ENCODE results near the gene RPH3AL.
"Not testable (repeated sequence)": the region's sequence is repeated elsewhere in the genome, so short reads cannot be mapped to it uniquely, and the experiment has no call there.

Gene RPH3AL

GRCh38 chr17:278055-278675 is 74.4 kb downstream of the RPH3AL start:
- H3K4me3 ChIP-seq (ENCODE audit: low read depth, low read length), result no peak overlapping the region
- in situ Hi-C loops (cut with HindIII; ENCODE audit: low sequenced_read_pairs), result no loop called here
- DNase-seq (ENCODE audit: low read depth, low spot score), result no peak
- TF ChIP-seq, protein P1, sequence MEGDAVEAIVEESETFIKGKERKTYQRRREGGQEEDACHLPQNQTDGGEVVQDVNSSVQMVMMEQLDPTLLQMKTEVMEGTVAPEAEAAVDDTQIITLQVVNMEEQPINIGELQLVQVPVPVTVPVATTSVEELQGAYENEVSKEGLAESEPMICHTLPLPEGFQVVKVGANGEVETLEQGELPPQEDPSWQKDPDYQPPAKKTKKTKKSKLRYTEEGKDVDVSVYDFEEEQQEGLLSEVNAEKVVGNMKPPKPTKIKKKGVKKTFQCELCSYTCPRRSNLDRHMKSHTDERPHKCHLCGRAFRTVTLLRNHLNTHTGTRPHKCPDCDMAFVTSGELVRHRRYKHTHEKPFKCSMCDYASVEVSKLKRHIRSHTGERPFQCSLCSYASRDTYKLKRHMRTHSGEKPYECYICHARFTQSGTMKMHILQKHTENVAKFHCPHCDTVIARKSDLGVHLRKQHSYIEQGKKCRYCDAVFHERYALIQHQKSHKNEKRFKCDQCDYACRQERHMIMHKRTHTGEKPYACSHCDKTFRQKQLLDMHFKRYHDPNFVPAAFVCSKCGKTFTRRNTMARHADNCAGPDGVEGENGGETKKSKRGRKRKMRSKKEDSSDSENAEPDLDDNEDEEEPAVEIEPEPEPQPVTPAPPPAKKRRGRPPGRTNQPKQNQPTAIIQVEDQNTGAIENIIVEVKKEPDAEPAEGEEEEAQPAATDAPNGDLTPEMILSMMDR (IDR thresholded peaks at IDR 0.05; ENCODE audit: low read depth, low read length), result no peak

DNA sequence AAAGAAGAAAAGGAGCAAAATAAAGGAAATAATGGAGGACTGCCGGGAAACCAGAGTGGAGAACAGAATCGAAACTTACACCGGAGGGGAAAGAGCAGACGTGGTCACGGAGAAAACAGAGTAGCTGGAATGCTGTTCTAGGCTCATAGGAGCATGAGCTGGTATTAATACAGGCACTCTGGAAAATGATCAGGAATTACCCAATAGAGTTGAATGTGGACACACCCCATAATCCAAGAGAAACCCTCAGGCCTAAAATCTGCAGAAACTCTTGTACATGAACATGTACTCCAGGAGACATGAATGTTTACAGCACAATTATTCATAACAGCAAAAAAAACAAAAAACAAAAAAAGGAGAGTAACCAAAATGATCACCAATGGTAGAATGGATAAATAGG is 77.7 kb downstream of the RPH3AL start:
- no peak overlapping the region for H3K4me3 ChIP-seq (ENCODE audit: low read depth, low read length)
- no peak for DNase-seq (ENCODE audit: low read depth, low spot score)
- TF ChIP-seq, protein P1 (IDR thresholded peaks at IDR 0.05; ENCODE audit: low read depth, low read length), result no peak
- in situ Hi-C loops (cut with HindIII; ENCODE audit: low sequenced_read_pairs), result no loop called here

DNA sequence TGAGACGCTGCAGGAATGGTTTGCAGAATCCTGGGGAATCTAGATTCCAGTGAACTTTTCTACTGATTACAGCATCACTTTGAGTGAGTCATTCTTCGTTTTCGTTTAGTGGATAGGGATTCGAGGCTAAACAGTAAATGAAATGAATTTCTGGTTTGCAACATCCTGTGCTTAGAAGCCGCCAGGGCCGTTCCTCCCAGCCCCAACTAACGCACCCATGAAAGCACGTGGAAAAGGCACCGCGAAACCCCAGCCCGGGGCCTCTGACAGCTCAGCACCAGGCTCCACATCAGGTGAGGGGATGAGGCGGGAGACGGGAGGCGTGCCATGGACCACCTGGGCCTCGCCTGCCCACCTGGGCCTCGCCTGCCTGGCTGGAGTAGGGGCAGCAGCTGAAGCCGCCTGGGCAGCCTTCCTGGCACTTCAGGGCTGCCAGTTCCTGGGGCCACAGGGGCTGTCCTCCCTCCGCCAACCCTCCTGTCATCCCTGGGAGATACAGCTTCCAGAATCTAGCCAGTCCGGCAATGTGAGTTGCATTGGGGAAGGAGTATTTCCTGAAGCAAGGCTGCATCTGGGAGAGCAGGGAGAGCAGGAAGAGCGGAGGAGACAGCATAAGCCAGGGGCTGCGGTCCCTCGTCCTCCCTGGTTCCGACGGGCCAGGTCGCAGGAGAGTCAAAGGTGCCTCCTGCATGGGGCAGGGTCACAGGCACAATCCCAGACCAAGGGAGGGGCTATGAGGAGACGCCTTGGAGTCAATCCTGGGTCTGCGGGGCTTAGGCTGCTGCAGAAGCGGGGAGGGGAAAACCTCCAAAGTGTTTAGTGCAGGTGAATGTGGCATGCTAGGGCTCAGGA is 78.4 kb downstream of the RPH3AL start:
- in situ Hi-C loops (cut with HindIII; ENCODE audit: low sequenced_read_pairs), result no loop called here
- DNase-seq (ENCODE audit: low read depth, low spot score), result no peak
- TF ChIP-seq, protein P1 (IDR thresholded peaks at IDR 0.05; ENCODE audit: low read depth, low read length), result no peak
- H3K4me3 ChIP-seq (ENCODE audit: low read depth, low read length), result no peak overlapping the region

DNA sequence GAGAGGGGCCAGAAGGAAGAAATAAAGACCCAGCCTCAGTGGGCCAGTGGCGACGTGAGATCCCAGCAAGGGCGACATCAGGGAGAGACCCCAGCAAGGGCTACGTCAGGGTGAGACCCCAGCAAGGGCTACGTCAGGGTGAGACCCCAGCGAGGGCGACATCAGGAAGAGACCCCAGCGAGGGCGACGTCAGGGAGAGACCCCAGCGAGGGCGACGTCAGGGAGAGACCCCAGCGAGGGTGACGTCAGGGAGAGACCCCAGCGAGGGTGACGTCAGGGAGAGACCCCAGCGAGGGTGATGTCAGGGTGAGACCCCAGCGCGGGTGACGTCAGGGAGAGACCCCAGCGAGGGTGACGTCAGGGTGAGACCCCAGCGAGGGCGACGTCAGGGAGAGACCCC is 79.8 kb downstream of the RPH3AL start:
- H3K4me3 ChIP-seq (ENCODE audit: low read depth, low read length); in situ Hi-C loops (cut with HindIII; ENCODE audit: low sequenced_read_pairs); DNase-seq (ENCODE audit: low read depth, low spot score): not testable (repeated sequence)

GRCh38 chr17:271928-272623 is 80.5 kb downstream of the RPH3AL start:
- in situ Hi-C loops (cut with HindIII; ENCODE audit: low sequenced_read_pairs); DNase-seq (ENCODE audit: low read depth, low spot score); H3K4me3 ChIP-seq (ENCODE audit: low read depth, low read length): not testable (repeated sequence)

DNA sequence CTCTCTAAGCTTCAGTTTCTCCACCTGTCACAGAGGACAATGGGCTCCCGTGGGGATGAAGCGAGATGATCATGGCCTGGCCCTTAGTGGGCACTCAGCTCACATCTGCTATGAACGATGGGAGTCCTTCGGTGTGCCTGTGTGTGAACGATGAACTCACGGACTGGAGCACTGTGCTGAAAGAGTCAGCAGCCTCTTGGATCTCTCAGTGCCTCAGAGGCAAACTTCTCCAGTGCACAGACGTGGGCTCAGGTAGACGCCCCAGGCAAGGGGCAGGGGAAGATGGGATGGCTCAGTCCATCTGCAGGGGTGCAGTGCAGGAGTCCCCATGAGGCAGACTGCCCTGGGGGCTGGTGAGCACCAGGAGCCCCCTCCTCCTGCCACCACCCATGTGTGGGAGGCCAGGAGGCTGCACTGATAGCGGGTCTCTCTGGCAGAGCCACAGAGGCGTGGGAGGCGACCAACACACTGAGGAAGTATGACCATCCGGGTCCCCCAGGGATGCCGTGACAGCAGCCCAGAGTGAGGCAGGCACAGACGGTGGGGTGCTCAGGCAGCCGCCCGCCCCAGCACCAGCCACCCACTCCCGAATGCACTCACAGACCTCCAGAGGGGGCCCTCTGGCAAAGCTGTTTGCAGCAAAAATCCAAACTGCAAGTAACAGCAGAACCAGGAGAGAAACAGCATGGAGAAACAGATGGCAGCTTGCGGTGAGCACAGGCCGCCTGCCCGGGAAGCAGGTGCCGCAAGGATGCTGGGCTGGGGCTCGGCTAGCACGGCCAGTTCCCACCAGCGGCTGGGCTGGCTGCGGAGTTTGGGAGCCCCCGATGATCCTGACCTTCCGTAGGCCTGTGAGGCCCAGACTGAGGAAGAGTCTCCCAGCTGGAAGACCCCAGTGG is 82.7 kb downstream of the RPH3AL start:
- in situ Hi-C loops (cut with HindIII; ENCODE audit: low sequenced_read_pairs), result no loop called here
- H3K4me3 ChIP-seq (ENCODE audit: low read depth, low read length), result no peak overlapping the region
- TF ChIP-seq, protein P1 (IDR thresholded peaks at IDR 0.05; ENCODE audit: low read depth, low read length), result no peak
- DNase-seq (ENCODE audit: low read depth, low spot score), result no peak

Measured in astrocyte of the spinal cord (primary cell).